Endothelial cell of hepatic sinusoid (primary cell): ENCODE measurements around the gene EIF2AK2.
"Not testable (repeated sequence)": the region's sequence is repeated elsewhere in the genome, so short reads cannot be mapped to it uniquely, and the experiment has no call there.

Source experiments
- in situ Hi-C: cut with HindIII; loops from 2 replicates; pipeline ENCODE4 v1.10.0; 2017; ENCODE audit warnings: low sequenced_read_pairs

The EIF2AK2 gene

GRCh38 chr2:37156857-37157714, at the start of gene EIF2AK2:
Gene EIF2AK2 (minus strand): TSS chr2:37156980. CDS start chr2:37147806, 9,174 bp downstream.
- in situ Hi-C loops, result no loop called here

- in situ Hi-C loops, result no loop called here
Measured at GRCh38 chr2:37205689-37206341, 49.0 kb upstream of the EIF2AK2 start.

- in situ Hi-C loops, result not testable (repeated sequence)
Measured at GRCh38 chr2:37205071-37205661, 48.4 kb upstream of the EIF2AK2 start.

DNA sequence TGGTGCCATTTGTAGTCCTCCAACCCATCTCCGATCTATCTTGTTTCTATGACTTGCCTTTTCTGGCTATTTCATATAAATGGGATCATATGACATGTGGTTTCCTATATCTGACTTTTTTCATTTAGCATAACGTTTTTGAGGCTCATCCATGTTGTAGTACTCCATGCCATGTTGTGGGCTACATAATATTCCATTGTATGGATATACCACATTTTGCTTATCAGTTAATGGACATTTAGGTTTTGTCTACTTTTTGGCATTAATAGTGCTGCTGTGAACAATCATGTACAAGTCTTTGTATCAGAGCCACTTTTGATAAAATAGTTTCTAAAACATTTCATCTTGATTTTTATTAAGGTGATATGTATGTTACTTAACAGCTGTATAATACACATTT, 46.9 kb upstream of the EIF2AK2 start:
- in situ Hi-C loops, result no loop called here

DNA sequence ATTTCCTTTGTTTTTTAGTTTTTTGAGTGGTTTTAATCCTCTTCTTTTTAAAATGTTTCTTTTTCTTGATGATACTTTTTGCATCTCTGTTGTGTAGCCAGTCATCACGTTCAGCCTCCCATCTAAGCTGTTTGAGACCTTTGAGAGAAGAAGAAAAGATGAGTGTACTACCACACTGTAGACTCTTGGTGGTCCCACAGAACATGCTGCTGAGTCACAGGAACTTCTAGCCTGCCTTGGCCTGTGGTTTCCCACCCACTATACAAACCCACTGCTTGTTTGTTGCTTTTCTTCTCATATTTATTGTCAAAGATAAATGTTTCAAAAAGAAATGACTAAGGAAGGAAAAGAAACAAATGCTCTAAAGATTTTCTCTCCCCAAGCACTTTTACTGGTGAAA, 45.0 kb upstream of the EIF2AK2 start:
- in situ Hi-C loops, result no loop called here

DNA sequence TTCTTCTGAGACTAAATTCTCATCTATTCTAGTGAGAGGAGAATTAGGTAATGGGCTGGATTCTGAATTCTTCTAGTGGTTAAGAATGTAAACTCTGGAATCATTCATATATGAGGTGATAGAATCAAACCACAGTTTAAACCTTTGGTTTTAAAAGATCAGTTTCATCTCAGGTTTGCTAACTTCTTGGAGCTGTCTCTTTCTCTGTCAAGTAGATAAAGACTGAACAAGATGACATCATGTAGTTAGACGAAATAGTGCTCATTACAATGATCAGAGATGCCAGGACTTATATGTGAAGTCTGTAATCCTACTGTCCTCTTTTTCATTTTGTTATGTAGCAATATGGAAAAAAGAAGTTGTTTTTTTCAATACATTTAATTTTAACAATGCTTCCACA, 44.4 kb upstream of the EIF2AK2 start:
- in situ Hi-C loops, result no loop called here

DNA sequence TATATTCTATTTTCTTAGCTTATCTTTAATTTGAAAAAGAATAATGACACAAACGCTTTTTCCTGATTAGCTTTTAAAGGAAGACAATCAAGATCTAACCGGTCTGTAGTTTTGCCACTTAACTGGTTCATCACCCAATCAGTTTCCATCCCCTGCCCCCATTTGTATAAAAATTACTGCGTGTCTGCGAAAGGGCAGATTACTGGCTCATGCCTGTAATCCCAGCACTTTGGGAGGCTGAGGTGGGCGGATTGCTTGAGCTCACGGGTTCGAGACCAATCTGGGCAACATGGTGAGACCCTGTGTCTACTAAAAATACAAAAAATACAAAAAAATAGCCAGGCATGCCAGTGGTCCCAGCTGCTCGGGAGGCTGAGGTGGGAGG, 41.9 kb upstream of the EIF2AK2 start:
- in situ Hi-C loops, result no loop called here

DNA sequence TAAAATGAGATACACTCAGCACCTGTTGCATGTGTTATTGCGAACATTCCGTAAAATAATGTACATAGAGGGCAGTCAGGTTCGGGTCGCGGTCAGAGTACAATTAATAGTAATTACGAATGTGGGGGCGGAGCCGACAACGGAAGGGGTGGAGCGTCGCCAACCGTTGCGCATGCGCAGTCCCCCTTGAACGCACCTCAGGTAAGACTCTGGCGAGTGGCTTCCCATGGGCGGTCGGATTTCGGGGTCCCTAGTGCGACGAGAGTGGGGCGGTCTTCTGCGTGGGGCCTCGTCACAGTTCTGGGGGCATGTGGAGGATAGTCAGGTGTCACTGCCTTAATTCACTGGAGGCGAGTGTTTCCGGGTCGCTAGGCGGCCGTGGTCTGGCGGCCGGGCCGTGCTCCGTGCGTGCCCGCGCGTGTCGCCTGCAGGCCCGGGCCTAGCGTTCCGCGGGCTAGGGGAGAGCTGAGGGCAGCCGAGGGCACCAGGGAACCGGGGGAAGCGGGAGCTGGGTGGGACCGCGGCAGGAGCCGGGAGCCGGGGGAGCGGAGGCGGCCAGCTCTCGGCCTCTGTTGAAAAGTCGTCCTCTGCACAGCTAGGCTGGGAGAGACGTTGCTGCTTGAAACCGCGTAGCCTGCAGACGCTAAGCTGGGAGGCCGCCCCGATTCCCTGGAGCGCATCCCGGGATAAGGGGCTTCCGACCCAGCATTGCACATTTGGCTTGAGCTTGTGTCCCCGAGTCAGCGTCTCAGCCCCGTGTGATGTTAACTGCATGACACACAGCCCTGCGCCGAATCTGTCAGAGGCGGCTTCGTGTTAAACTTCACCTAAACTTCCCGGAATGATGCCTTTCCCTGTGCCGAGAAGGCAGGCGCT, 39.8 kb upstream of the EIF2AK2 start, which contains the start of gene CEBPZOS:
TSS of gene CEBPZOS (plus strand) at position 177 of the 876 bp plus-strand sequence. CDS start 3,209 bp downstream, outside the sequence.
- in situ Hi-C loops, result no loop called here

DNA sequence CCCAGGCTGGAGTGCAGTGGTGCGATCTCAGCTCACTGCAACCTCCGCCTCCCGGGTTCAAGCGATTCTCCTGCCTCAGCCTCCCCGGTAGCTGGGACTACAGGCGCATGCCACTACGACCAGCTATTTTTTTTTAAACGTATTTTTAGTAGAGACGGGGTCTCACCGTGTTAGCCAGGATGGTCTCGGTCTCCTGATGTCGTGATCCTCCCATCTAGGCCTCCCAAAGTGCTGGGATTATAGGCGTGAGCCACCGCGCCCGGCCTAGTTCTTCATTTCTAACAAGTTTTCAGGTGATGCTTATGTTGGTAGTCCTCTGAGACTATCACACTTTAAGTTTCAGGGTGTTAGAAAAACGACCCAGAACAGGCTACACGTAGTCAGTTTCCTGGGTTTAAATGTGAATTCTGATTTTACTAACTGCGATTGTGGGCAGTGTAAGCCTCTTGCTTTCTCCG, 39.1 kb upstream of the EIF2AK2 start:
- in situ Hi-C loops, result not testable (repeated sequence)

GRCh38 chr2:37192551-37192950, 35.8 kb upstream of the EIF2AK2 start:
- in situ Hi-C loops, result no loop called here

GRCh38 chr2:37191747-37192146, 35.0 kb upstream of the EIF2AK2 start:
- in situ Hi-C loops, result no loop called here

DNA sequence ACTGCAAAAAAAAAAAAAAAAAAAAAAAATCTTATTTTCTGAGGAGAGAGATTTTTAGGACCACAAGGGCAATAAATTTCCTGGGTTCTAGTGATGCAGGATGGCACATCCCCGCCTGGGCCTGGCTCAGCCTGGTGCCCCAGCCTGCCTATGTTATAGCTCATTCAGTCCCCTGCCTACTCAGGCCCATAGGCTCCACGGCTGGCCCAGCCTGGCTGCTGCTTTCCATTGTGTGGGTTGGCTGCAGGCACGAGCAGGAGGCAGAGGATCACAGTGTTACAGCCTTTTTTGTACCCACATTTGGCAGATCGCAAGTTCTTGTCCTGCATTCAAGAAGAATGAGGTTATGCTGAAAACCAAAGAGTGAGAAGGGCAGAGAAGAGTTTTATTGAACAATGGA, 34.5 kb upstream of the EIF2AK2 start:
- in situ Hi-C loops, result no loop called here

DNA sequence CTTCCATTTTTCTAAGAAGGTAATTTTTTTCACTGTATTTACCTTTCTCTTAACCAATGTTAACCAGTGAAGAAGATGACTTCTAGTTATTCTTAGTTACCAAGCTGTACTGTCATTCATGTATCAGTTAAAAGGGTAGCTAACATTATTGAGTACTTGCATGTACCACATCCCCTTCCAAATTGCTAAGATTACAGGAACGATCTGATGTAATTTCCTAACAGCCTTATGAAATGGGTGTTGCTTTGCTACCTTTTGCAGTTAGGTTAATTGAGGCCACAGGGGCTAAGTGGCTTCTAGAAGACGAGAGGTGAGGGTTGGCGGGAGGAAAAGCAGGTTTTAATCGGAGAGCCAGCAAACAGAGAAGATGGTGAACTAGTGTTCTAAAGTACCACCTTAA, 33.5 kb upstream of the EIF2AK2 start:
- in situ Hi-C loops, result no loop called here

DNA sequence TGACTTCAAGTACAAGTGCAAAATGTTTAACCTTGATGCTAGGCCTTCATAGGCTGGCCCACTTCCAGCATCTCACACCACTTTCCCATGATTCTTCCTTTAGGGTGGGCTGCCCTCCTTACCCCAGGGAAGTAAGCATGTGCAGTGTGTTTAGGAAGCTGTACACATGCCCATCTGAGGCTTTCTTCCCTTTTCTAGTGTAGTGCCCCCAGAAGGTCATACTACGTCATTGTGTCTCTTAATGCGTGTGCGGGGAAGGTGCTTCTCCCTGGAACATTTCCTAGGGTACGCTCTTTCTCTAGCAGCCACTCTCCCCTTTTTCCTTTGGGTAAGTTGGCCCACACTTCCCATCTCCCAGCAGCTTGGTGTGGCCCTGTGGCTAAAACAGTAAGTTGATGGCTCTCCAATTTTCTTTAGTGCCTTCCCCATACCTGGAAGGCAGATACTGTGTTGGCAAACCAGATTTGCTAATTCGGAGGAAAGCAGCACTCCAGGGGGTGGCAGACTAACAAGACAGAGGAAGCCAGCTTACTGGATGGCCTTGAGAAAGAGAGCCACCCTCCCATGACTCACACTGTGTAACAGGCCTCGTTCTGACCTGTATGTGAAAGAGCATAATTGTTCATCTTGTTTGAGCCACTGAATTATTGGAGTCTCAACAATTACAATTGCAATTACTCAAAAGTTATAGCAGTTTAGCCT, 32.8 kb upstream of the EIF2AK2 start:
- in situ Hi-C loops, result no loop called here

GRCh38 chr2:37188570-37188969, 31.8 kb upstream of the EIF2AK2 start, which contains the start of gene SULT6B1:
Gene SULT6B1 (minus strand): TSS chr2:37188670. CDS start chr2:37188640, 30 bp downstream.
- in situ Hi-C loops, result no loop called here

GRCh38 chr2:37181726-37182684, 25.2 kb upstream of the EIF2AK2 start:
- in situ Hi-C loops, result no loop called here

DNA sequence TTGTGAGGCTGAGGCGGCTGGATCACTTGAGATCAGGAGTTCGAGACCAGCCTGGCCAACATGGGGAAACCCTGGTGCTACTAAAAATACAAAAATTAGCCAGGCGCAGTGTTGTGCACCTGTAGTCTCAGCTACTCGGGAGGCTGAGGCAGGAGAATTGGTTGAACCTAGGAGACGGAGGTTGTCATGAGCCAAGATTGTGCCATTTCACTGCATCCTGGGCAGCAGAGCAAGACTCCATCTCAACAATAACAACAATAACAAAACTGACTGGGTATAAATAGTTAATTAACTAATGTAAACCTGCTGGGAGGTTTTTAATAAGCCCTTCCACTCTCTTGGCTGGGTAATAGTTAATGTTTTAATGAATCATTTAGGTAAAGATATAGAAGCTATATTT, 23.9 kb upstream of the EIF2AK2 start:
- in situ Hi-C loops, result no loop called here

GRCh38 chr2:37180006-37180639, 23.3 kb upstream of the EIF2AK2 start:
- in situ Hi-C loops, result no loop called here
